NOMO-1 (cell line): ENCODE measurements around the gene NR2C2.
"Not testable (repeated sequence)": the region's sequence is repeated elsewhere in the genome, so short reads cannot be mapped to it uniquely, and the experiment has no call there.

Experiments
- DNase-seq, 2 experiments: peaks; one replicate each; lab custom pipeline; 2025; ENCODE audit not compliant: unreplicated experiment in 2 of 2; lab: John Stamatoyannopoulos, UW

The NR2C2 gene

GRCh38 chr3:14947100-14947885 is at the start of gene NR2C2:
Gene NR2C2, plus strand, starts transcription at chr3:14947583. Its CDS starts 56,332 bp downstream, at chr3:15003915.
- peak; percentile 78 to 93 for DNase-seq

GRCh38 chr3:14898929-14899328 is 48.5 kb upstream of the NR2C2 start:
- DNase-seq: no peak

- no peak for DNase-seq
Measured at GRCh38 chr3:14899993-14900618, 47.3 kb upstream of the NR2C2 start.

GRCh38 chr3:14900881-14901873 is 46.2 kb upstream of the NR2C2 start:
- DNase-seq: no peak

- DNase-seq: no peak
Measured at GRCh38 chr3:14902719-14903118, 44.7 kb upstream of the NR2C2 start.

GRCh38 chr3:14903501-14903900 is 43.9 kb upstream of the NR2C2 start:
- DNase-seq: not testable (repeated sequence)

- no peak for DNase-seq
Measured at GRCh38 chr3:14905055-14905657, 42.2 kb upstream of the NR2C2 start.

GRCh38 chr3:14906355-14906971 is 40.9 kb upstream of the NR2C2 start:
- no peak for DNase-seq

- DNase-seq: no peak
Measured at GRCh38 chr3:14907043-14907966, 40.1 kb upstream of the NR2C2 start.

- no peak for DNase-seq
Measured at GRCh38 chr3:14909250-14909649, 38.1 kb upstream of the NR2C2 start.

- DNase-seq: no peak
Measured at GRCh38 chr3:14911651-14912050, 35.7 kb upstream of the NR2C2 start.

- no peak for DNase-seq
Measured at GRCh38 chr3:14913071-14913925, 34.1 kb upstream of the NR2C2 start.

GRCh38 chr3:14913926-14914778 is 33.2 kb upstream of the NR2C2 start:
- no peak for DNase-seq

GRCh38 chr3:14914779-14915117 is 32.6 kb upstream of the NR2C2 start:
- DNase-seq: no peak

GRCh38 chr3:14915636-14916222 is 31.7 kb upstream of the NR2C2 start:
- DNase-seq: no peak

- DNase-seq: no peak
Measured at GRCh38 chr3:14918356-14918860, 29.0 kb upstream of the NR2C2 start.

GRCh38 chr3:14920536-14920935 is 26.8 kb upstream of the NR2C2 start:
- DNase-seq: no peak
